ENCODE data around the gene CIZ1. TPM values are rescaled to one million over a fixed set of nuclear protein-coding genes. Genes with fewer than 3 reads are reported as not detected.
"Not testable (repeated sequence)": the region's sequence is repeated elsewhere in the genome, so short reads cannot be mapped to it uniquely, and the experiment has no call there.

Gene CIZ1
- total RNA-seq, 1 donor from 2014 or later = 75.3 TPM

DNA sequence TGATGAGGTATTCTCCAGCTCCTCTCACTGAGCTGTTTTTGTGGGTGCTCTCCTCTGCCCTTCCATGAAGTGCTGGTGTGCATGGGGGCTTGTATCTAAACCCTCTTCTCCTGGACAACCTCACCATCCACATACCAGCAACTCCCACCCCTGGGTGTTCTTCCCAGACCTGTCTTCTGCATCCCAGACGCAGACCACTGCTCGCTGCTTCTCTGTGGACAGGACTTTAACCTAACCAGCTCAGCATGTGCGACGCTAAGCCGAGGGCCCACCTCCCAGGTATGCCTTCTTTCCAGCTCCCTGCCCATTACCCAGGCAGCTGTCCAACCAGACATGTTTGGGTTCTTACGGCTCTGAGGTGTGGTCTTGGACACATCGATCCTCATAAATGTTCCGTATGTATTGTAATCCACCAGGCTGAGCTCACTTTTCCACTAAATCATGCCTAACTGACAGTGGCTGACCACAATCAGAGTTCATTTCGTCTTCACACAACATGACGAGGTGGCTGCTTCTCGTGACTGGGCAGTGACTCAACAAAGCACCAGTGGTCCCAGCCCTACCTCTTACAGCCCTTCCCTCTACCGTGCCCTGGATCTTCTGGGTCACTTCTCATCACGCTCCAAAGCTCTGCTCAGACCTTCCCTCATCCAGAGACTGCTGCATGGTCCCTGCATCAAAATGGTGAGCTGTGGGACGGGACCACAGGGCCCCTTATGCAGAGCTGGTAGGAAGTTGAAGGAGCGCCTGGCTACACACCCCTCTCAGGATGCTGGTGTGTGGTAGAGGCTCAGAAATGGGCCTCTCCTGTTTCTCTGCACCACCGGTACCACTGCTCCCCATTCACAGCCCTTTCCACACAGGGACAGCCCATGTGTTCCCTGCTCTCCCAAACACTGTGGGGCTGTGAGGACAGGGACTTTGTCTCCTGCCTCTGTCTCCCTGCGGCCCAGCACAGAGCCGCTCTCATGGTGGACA lies 54.3 kb downstream of the CIZ1 start:
- intact Hi-C loops (cut with DNase I) = no loop called here
- ATAC-seq (ENCODE audit: poor library complexity) = no peak
- peak; percentile 26 for DNase-seq

DNA sequence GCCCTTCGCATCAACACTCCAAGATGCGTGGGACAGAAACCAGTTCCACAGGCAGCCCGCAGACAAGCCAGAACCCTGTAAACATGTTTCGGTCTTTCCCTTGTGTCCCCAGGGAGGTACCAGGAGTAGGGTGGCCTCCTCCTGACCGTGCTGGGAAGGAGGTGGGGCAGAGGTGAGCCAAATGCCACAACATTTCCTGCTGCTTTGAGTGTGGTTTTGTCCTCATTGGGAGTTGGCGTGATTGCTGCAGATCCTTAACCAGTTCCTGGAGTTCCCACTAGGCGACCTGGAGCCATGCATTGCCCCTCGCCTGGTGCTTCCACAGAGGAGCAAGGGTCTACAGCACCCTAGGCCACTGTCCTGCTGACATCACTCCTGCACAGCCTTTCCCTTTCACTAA lies 55.8 kb downstream of the CIZ1 start:
- ATAC-seq (ENCODE audit: poor library complexity); intact Hi-C loops (cut with DNase I): not testable (repeated sequence)
- peak; percentile 7 for DNase-seq

DNA sequence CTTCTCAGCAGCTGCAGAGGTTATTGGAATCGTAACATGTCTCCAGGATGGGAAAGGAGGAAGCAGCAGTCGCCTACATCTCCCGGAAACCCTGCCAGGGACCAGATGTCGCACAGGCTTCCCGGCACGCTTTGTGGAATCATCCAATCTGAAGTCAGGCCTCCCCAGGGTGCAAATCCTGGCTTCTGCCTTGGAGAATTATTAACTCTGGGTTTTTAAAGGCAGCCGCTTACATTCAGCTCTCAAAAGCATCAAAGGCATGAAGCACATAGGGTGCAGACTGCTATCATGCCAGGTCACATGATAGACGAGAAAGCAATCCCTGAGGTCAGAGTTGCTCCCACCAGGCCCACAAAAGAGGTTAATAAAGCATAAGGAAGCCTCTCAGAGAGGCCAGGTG lies 59.2 kb downstream of the CIZ1 start:
- intact Hi-C loops (cut with DNase I); ATAC-seq (ENCODE audit: poor library complexity): not testable (repeated sequence)
- peak; percentile 65 for DNase-seq

DNA sequence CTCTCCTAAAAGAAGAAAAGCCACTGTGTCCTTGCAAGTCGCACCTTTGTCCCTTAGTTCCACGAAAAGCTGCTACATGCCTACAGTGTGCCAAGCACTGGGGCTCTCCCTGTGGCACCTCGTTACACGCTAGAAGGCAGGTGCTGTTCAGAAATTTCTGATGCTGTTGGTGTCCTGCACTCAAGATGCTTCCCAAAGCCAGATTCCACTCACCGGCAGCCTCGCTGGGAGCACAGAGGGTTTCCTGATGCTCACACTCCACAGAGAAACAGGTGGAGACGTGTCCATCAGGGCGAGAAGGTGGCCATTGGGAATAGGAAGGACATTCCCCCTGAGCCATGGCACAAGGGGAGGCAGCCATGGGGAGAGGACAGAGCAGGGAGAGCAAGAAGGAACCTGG lies 60.0 kb downstream of the CIZ1 start:
- ATAC-seq (ENCODE audit: poor library complexity); intact Hi-C loops (cut with DNase I): not testable (repeated sequence)
- DNase-seq = peak; percentile 26

DNA sequence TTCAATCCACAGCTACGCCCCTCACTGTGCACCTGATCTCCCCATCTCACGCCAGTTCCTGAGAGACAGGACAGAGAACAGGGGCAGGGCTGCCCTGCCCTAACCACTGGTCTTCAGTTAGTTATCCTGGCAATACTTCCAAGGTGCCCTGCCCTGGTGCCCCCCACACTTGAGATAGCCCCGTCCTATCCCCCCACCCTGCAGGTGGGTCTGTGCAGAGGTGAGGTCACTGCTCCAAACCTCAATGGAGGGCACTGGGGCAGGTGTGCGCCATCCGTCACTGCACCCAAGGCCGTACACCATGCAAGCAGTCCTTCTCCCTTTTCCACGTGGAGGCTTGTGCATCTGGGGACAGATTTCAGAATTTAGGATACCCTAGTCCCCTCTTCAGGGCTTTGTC lies 60.7 kb downstream of the CIZ1 start:
- ATAC-seq (ENCODE audit: poor library complexity); intact Hi-C loops (cut with DNase I): not testable (repeated sequence)
- DNase-seq = peak; percentile 22

DNA sequence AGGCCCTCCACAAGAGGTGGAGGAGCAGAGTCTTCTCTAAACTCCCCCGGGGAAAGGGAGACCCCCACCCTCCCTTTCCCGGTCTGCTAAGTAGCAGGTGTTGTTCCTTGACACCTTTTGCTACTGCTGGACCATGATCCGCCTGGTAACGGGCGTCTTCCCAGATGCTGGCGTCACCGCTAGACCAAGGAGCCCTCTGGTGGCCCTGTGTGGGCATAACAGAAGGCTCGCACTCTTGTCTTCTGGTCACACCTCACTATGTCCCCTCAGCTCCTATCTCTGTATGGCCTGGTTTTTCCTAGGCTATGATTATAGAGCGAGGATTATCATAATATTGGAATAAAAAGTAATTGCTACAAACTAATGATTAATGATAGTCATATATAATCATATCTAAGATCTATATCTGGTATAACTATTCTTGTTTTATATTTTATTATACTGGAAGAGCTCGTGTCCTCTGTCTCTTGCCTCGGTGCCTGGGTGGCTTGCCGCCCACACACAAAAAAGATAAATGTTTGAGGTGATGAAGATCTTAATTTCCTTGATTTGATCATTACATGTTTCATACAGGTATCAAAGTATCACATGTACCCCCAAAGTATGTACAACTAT lies 61.3 kb downstream of the CIZ1 start:
- intact Hi-C loops (cut with DNase I) = not testable (repeated sequence)

DNA sequence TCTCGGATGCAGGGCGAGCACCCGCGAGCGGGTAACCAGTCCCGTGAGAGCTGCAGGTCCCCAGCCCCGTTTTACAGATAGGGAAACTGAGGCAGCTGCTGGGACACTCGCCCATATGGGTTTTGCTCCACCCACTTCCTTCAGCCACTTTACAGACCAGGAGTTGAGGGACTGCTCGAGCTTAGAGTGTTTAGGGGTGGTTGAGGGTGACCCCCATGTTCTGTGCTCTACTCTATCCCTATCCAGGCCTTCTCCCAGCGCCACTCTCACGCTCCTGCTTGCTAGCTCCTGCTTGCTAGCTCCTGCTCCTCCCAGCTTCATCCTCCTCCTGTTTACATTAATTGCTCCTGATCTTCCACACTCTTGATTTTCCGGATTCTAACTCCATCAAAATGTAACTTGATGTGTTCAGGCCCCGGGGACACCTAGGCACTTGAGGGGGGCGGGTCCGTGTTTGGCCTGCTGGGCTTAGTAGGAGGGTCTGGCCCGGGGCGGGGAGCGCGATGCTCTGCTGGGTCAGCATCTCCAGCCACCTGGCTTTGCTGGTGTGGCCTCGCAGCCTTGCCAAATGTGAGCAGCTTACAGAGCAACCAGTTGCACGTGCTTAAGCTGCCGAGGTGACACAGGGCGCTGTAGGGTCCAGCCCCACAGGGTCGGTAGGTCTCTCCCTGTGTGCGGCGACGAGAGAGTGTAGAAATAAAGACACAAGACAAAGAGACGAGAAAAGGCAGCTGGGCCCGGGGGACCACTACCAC lies 62.4 kb downstream of the CIZ1 start:
- DNase-seq (peak; percentile 48), ATAC-seq (ENCODE audit: poor library complexity) (no peak)
- intact Hi-C loops (cut with DNase I) = no loop called here

More for the DNA sequence above, 61.3 kb downstream of the CIZ1 start:
- not testable (repeated sequence) for ATAC-seq (ENCODE audit: poor library complexity)
- peak; percentile 76 for DNase-seq

DNA sequence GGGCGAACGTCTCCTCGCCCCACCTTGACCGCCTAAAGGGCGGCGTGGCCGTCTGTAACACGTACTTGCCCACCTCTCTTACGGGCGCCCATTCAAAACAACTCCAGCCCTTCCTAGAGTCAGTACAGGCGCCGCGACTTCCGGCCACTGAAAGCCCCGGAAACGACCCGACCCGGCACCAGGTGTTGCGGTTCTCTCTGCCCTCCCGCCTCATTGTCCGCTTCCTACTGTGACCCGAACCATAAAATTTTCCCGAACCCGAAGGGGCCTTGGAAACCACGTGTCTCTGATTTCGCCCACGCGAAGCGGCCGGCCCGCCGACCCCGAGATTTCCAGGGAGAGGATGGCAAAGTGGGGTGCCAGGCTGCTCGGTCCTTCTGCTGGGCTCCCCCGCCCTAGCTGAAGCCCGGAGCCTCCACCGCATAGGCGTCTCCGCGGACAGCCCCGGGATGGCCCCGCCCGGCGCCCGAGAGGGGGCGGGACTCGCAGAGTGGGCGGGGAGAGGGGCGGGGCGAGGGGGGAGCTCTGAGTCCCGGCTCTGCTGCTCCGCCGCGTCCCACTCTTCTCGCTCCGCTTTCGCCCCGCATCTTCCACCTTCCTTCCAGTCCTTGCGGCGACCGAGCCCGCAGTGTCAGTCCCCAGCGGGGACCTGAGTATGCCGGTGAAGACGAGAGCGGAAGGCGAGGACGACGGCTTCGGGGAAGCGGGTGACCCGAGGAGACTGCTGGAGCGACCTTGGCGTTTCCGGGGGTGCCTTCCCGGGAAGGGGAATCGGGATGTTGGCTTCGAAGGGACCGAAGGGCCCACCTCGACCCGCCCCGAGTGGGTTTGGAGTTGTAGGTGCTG lies 63.2 kb downstream of the CIZ1 start:
- intact Hi-C loops (cut with DNase I) = no loop called here
- peak; percentile 92 for ATAC-seq (ENCODE audit: poor library complexity)
- DNase-seq = peak; percentile 89

DNA sequence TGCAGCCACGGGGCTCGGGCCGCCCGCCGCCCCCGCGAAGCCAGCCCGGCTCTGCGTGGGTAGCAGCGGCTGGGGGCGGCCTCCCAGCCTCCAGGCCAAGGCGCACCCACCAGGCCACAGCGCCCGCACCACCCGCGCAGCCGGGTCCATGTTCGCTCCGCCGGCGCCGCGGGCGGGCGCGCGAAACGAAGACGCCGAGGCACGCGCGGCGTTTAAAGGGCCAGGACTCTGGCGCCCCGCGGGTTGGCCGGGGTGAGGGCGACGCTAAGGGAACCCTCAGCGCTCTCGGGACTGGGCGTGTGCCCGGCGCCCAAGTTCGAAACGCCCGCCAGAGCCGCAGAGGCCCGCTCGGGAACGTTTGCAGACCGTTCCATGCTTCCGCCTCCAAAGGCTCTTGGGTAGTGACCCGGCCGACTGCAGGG lies 63.8 kb downstream of the CIZ1 start, which contains the start of gene PTGES2:
TSS of gene PTGES2 (minus strand) at position 162 of the 422 bp plus-strand sequence. CDS start at position 150, 12 bp downstream.
- ATAC-seq (ENCODE audit: poor library complexity) (peak; percentile 92), DNase-seq (peak; percentile 92)
- intact Hi-C loops (cut with DNase I) = no loop called here

DNA sequence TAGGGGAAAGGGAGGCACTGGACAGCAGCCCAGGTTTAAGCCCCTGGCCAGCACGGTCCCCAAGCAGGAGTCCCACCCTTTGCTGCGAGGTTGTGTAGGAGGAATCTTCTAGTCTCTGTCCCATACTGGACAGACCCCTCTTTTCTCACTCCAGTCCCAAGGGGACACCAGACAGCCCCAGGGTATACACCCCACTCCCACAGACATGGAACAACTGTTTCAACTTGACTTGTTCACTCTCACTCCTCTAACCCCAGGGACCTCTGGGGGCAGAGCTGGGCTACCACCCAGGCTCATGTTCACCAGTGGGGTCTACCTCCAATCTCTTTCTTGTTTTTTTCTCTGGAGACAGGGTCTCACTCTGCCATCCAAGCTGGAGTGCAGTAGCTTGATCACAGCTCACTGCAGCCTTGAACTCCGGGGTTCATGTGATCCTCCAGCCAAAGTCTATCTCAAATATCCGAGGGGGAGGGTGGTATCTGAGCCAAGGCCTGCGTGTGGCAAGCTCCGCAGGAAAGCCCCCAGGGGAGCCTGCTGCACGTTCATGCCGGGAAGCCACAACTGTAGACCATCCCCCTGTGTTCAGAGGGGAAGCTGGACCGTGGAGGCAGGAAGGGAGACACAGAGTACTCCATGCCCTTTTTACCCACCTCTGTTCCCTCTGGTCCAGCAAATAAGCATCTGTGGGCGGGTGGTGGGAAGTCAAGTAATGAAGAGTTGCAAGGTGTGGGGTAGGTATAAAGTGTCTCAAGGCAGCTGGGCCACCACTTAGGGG lies 65.6 kb downstream of the CIZ1 start:
- DNase-seq (peak; percentile 35), ATAC-seq (ENCODE audit: poor library complexity) (no peak)
- intact Hi-C loops (cut with DNase I) = no loop called here

DNA sequence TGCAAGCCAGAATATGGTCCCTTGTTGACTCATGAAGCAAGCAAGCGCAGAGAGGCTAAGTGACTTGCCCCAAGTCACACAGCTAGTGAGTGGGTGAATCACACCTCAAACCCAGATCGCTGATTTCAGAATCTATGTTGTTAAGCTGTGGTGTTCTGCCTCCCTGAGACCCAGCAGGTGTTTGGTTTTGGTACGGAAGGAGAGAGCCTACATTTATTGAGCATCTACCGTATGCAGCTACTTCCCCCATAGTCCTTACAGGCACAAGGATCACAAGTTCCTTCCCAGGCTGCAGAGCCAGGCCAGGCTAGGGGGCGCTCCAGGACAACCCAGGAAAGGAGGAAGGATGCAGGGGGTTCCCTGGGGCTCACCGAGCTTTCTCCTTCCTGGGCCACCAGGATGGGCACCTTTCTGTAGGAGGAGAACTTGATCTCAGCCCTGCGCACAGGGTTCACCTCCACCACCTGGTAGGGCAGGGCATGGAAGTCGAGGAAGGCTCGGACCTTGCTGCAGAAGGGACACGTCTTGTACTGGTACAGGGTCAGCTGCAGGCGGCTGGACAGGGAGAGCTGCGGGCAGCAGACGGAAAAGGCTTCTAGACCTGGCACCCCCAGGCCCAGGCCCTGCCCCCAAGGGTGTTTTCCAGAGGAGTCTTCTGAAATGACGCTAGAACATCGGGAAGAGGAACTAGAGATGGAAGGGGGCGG lies 66.3 kb downstream of the CIZ1 start:
- ATAC-seq (ENCODE audit: poor library complexity) (no peak), DNase-seq (peak; percentile 77)
- intact Hi-C loops (cut with DNase I) = no loop called here

DNA sequence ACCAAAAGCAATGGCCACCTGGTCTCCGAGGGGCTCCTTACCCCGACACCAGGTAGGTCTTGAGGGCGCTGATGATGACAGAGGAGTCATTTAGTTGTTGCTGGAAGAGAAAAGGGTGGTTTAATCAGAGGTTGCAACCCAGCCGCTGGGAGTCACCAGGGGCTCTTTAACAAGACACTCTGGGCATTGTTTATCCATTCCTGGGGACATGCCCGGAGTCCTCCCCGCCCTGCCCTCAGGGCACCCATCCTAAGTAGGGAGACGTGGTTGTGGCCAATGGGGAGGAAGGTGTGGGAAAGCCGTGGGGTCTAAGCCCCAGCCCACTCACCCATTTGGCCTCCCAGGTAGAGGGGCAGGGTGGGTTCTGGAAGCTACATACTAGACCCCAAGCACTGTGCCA lies 66.9 kb downstream of the CIZ1 start:
- DNase-seq = peak; percentile 20
- intact Hi-C loops (cut with DNase I) = no loop called here
- ATAC-seq (ENCODE audit: poor library complexity) = no peak

DNA sequence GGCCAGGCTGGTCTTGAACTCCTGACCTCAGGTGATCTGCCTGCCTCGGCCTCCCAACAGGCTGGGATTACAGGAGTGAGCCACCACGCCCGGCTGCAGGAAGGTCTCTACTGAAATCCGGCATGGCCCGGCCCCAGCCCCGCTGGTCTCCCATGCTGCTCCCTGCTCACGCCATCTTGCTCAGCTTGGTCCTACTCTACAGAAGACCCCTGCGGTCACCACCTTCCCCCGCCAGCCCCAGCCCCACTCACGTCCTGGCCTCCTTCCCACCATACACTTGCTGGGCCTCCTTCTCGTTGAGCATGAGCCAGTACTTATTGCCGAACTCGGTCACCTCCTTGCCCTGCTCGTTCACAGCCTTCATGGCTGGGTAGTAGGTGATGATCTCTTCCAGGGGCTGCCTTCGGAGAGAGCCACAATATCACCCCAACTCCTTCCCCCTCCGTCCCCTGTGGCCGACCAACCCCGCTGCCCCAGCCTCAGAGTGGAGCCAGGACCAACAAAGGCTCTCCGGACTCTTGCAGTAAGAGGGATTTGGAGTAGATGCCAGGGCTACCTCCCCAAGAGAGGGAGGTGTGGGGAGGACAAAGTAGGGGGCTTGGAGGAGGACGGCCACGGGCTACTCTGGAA lies 67.8 kb downstream of the CIZ1 start:
- DNase-seq (peak; percentile 35), ATAC-seq (ENCODE audit: poor library complexity) (no peak)
- intact Hi-C loops (cut with DNase I) = no loop called here

DNA sequence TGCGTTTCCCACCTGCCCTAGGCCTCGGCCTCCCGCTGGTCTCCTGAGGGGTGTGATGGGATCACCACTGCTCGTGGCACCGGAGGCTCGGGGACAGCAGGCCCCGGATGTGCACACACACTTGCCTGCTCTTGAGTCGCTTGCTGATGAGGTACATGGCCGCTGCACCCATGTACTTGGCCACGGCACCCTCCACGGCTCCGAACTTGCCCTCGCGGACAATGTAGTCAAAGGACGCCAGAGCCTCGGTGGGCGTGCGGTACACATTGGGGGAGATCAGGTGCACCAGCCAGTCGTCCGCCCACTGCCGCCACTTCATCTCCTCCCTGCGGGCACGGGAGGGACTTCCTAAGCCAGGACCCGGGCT lies 68.6 kb downstream of the CIZ1 start:
- DNase-seq (peak; percentile 34), ATAC-seq (ENCODE audit: poor library complexity) (no peak)
- intact Hi-C loops (cut with DNase I) = no loop called here

DNA sequence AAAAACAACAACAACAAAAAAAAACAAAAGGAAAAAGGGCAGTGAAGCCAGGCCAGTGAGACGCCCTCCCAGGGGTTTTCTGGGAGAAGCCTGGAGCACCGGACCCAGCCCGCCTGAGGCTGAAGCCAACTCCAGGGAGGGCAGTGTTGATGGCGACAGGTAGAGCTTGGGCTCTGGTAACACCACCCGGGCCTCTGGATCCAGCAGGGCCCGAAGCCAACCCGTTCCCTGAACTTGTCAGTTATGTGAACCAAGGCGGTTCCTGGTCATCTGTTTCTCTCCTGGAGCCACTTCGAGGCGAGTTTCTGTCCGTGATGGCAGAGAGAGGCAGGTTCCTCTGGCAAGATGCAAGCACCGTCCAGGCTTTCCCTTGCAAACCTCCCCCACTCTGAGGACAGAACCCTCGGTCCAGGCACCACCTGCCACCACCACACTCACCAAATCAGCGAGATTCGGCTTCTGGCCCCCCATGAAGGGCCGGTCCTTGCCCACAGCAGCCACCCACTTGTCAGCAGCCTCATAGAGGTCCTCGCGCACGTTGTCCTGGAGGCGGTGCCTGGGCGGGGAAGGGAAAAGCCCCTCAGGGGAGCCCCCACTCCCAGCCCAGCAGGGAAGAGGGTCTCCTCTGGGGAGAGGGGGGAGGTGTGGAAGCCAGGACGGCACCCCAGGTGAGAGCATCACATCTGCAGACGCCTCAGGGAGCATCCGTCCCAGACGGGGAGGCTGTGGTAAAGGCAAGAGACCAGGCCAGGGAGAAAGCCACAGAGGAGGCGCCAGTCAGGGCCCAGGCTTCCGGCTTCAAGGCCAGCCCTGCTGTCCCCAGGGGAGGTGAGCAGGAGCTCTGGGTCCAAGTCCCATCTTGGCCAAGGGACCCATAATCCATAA lies 69.2 kb downstream of the CIZ1 start:
- ATAC-seq (ENCODE audit: poor library complexity) (no peak), DNase-seq (peak; percentile 32)
- intact Hi-C loops (cut with DNase I) = no loop called here

DNA sequence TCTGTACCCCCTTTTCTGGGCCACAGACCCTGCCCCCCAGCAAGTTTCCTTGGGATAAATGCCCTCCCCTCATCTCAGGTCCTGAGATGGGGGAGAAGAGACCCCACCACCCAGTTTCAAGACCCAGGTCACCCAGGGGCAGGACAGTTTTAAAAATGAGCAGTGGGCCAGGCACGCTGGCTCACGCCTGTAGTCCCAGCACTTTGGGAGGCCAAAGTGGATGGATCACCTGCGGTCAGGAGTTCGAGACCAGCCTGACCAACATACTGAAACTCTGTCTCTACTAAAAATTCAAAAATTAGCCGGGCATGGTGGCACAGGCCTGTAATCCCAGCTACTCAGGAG lies 69.9 kb downstream of the CIZ1 start:
- peak; percentile 8 for DNase-seq
- ATAC-seq (ENCODE audit: poor library complexity) = no peak
- intact Hi-C loops (cut with DNase I) = no loop called here
